Mesendoderm (in vitro differentiated cells): ENCODE measurements around the gene TDRD10.

Experiments
- DNase-seq: peaks from one replicate; pipeline ENCODE4 v3.0.0; 2013
- H2AK5ac ChIP-seq: 2 replicates; pipeline ENCODE4 v1.6.1; 2013; ENCODE audit warnings: low read length, inconsistent platforms
- H2BK120ac ChIP-seq: 2 replicates; pipeline ENCODE4 v1.6.1; 2013; ENCODE audit warnings: low read depth, mild to moderate bottlenecking, low read length, moderate library complexity, mixed read lengths
- H2BK15ac ChIP-seq: replicated peaks from 2 replicates; pipeline ENCODE4 v1.6.1; 2013; ENCODE audit warnings: low read depth, mild to moderate bottlenecking, moderate library complexity
- H2BK5ac ChIP-seq: 2 replicates; pipeline ENCODE4 v1.6.1; 2013; ENCODE audit warnings: low read length, inconsistent platforms
- H3K18ac ChIP-seq: 2 replicates; pipeline ENCODE4 v1.6.1; 2013; ENCODE audit warnings: mild to moderate bottlenecking, low read length, mixed read lengths
- H3K23ac ChIP-seq: one replicate; pipeline ENCODE4 v1.6.1; 2013; ENCODE audit warnings: low read length
- H3K27ac ChIP-seq: 2 replicates; pipeline ENCODE4 v1.5.1; 2013; ENCODE audit warnings: low read depth, mild to moderate bottlenecking, inconsistent platforms, low read length, moderate library complexity
- H3K27me3 ChIP-seq: 2 replicates; pipeline ENCODE4 v1.6.1; 2013; ENCODE audit warnings: low read length, control low read depth, mild to moderate bottlenecking, inconsistent platforms; ENCODE audit not compliant: insufficient read depth, poor library complexity
- H3K36me3 ChIP-seq: 2 replicates; pipeline ENCODE4 v1.6.1; 2013; ENCODE audit warnings: low read length, inconsistent platforms; ENCODE audit not compliant: control insufficient read depth, insufficient read depth
- H3K4ac ChIP-seq: one replicate; pipeline ENCODE4 v1.6.1; 2013; ENCODE audit warnings: low read depth, mild to moderate bottlenecking, low read length, moderate library complexity
- H3K4me1 ChIP-seq: 2 replicates; pipeline ENCODE4 v1.6.1; 2013; ENCODE audit warnings: low read depth, low read length, inconsistent platforms; ENCODE audit not compliant: control insufficient read depth
- H3K4me2 ChIP-seq: 2 replicates; pipeline ENCODE4 v1.6.1; 2013; ENCODE audit warnings: low read length
- H3K4me3 ChIP-seq: 2 replicates; pipeline ENCODE4 v1.5.1; 2013; ENCODE audit warnings: mild to moderate bottlenecking, low read length
- H3K56ac ChIP-seq: one replicate; pipeline ENCODE4 v1.6.1; 2013; ENCODE audit warnings: low read length
- H3K79me1 ChIP-seq: 2 replicates; pipeline ENCODE4 v1.6.1; 2013; ENCODE audit warnings: low read length, inconsistent platforms
- H3K79me2 ChIP-seq: 2 replicates; pipeline ENCODE4 v1.6.1; 2013; ENCODE audit warnings: mild to moderate bottlenecking, low read length; ENCODE audit not compliant: control insufficient read depth, insufficient read depth
- H3K9ac ChIP-seq: 2 replicates; pipeline ENCODE4 v1.6.1; 2013; ENCODE audit warnings: low read length, inconsistent platforms
- H4K5ac ChIP-seq: one replicate; pipeline ENCODE4 v1.6.1; 2013; ENCODE audit warnings: low read length
- H4K8ac ChIP-seq: one replicate; pipeline ENCODE4 v1.6.1; 2013; ENCODE audit warnings: low read depth, mild to moderate bottlenecking, control low read depth, low read length, moderate library complexity
- WGBS: extraction: QIAGEN DNeasy Blood & Tissue Kit; methylation state at CpG from one replicate; pipeline ENCODE4 v1.1.7; 2013; ENCODE audit warnings: low lambda C conversion rate, missing lambda C conversion rate; ENCODE audit not compliant: insufficient coverage; ENCODE audit errors: extremely low coverage; 5-methylcytosine and 5-hydroxymethylcytosine counted together

TDRD10 gene

GRCh38 chr1:154496383-154496782 lies 5.6 kb upstream of the TDRD10 start:
- no peak overlapping the region for H3K4ac ChIP-seq
- H2BK5ac ChIP-seq = no peak overlapping the region
- H2AK5ac ChIP-seq = no peak overlapping the region
- H3K79me1 ChIP-seq = no peaks in the 10 kb centered on the region
- H2BK15ac ChIP-seq = no peak overlapping the region
- H3K23ac ChIP-seq = no peak overlapping the region
- DNase-seq = no peak
- no peak overlapping the region for H3K27ac ChIP-seq
- H3K9ac ChIP-seq = no peak overlapping the region
- no peak overlapping the region for H3K56ac ChIP-seq
- no peaks in the 10 kb centered on the region for H3K36me3 ChIP-seq
- H3K18ac ChIP-seq = no peak overlapping the region
- no peak overlapping the region for H3K4me2 ChIP-seq
- H2BK120ac ChIP-seq = no peak overlapping the region
- no peaks in the 10 kb centered on the region for H3K79me2 ChIP-seq
- H4K8ac ChIP-seq = no peak overlapping the region
- H3K4me3 ChIP-seq = no peak overlapping the region
- WGBS = no CpG with 5 or more reads among the region's 5 CpGs
- H3K27me3 ChIP-seq = peaks cover 20% of the 10 kb centered on the region
- peaks cover 4% of the 10 kb centered on the region for H3K4me1 ChIP-seq
- H4K5ac ChIP-seq = no peak overlapping the region

- WGBS = no CpG with 5 or more reads among the region's 5 CpGs
- Histone ChIP-seq H3K23ac (no peak overlapping the region), H3K4ac (no peak overlapping the region), H3K36me3 (no peaks in the 10 kb centered on the region), H2BK120ac (no peak overlapping the region), H3K79me2 (no peaks in the 10 kb centered on the region), H3K79me1 (no peaks in the 10 kb centered on the region), H3K4me2 (no peak overlapping the region), H3K27ac (no peak overlapping the region), H3K18ac (no peak overlapping the region), H4K5ac (no peak overlapping the region), H2AK5ac (no peak overlapping the region), H3K56ac (no peak overlapping the region), H2BK15ac (no peak overlapping the region), H4K8ac (no peak overlapping the region), H3K4me3 (no peak overlapping the region), H3K27me3 (peaks cover 28% of the 10 kb centered on the region), H2BK5ac (no peak overlapping the region), H3K4me1 (peaks cover 4% of the 10 kb centered on the region), H3K9ac (no peak overlapping the region)
- DNase-seq = peak; percentile 41
These were observed 4.8 kb upstream of the TDRD10 start for GRCh38 chr1:154497026-154497806.

GRCh38 chr1:154499446-154499845 lies 2.6 kb upstream of the TDRD10 start:
- no peak for DNase-seq
- Histone ChIP-seq H3K56ac (no peak overlapping the region), H3K4ac (no peak overlapping the region), H3K23ac (no peak overlapping the region), H3K79me2 (no peaks in the 10 kb centered on the region), H3K36me3 (no peaks in the 10 kb centered on the region), H2BK5ac (no peak overlapping the region), H2BK15ac (no peak overlapping the region), H3K18ac (no peak overlapping the region), H3K4me2 (no peak overlapping the region), H3K27me3 (peaks cover 35% of the 10 kb centered on the region), H2BK120ac (no peak overlapping the region), H4K5ac (no peak overlapping the region), H2AK5ac (no peak overlapping the region), H3K79me1 (no peaks in the 10 kb centered on the region), H3K4me3 (no peak overlapping the region), H3K4me1 (peaks cover 2% of the 10 kb centered on the region), H3K9ac (no peak overlapping the region), H4K8ac (no peak overlapping the region), H3K27ac (no peak overlapping the region)
- WGBS = no CpG with 5 or more reads among the region's 1 CpG

- H3K4me1 ChIP-seq = peaks cover 2% of the 10 kb centered on the region
- H3K56ac ChIP-seq = no peak overlapping the region
- no peak overlapping the region for H3K9ac ChIP-seq
- no peak overlapping the region for H2BK15ac ChIP-seq
- no peaks in the 10 kb centered on the region for H3K79me2 ChIP-seq
- no peak overlapping the region for H2BK120ac ChIP-seq
- no peak for DNase-seq
- no peak overlapping the region for H2BK5ac ChIP-seq
- no peaks in the 10 kb centered on the region for H3K79me1 ChIP-seq
- H3K18ac ChIP-seq = no peak overlapping the region
- no peak overlapping the region for H2AK5ac ChIP-seq
- peaks cover 35% of the 10 kb centered on the region for H3K27me3 ChIP-seq
- no peak overlapping the region for H3K27ac ChIP-seq
- no CpG with 5 or more reads among the region's 8 CpGs for WGBS
- H3K4ac ChIP-seq = no peak overlapping the region
- no peak overlapping the region for H4K5ac ChIP-seq
- no peaks in the 10 kb centered on the region for H3K36me3 ChIP-seq
- H3K4me2 ChIP-seq = no peak overlapping the region
- no peak overlapping the region for H4K8ac ChIP-seq
- H3K4me3 ChIP-seq = no peak overlapping the region
- H3K23ac ChIP-seq = no peak overlapping the region
These were observed 1.5 kb upstream of the TDRD10 start for GRCh38 chr1:154500533-154500932.

GRCh38 chr1:154501423-154502065 lies 475 bp upstream of the TDRD10 start:
- Histone ChIP-seq H3K9ac (peak overlapping the region; percentile 30), H4K8ac (no peak overlapping the region), H2BK120ac (no peak overlapping the region), H3K18ac (no peak overlapping the region), H4K5ac (no peak overlapping the region), H3K4me2 (peak overlapping the region; percentile 22), H3K56ac (peak overlapping the region; percentile 72), H3K4ac (no peak overlapping the region), H3K79me2 (no peaks in the 10 kb centered on the region), H2BK5ac (no peak overlapping the region), H3K4me3 (no peak overlapping the region), H3K27ac (no peak overlapping the region), H3K79me1 (no peaks in the 10 kb centered on the region), H3K27me3 (peaks cover 35% of the 10 kb centered on the region), H2BK15ac (no peak overlapping the region), H3K36me3 (no peaks in the 10 kb centered on the region), H3K4me1 (peaks cover 2% of the 10 kb centered on the region), H2AK5ac (no peak overlapping the region), H3K23ac (peak overlapping the region; percentile 66)
- peak; percentile 27 for DNase-seq
- no CpG with 5 or more reads among the region's 54 CpGs for WGBS
